ENCODE results near the gene RIBC2.
"Not testable (repeated sequence)": the region's sequence is repeated elsewhere in the genome, so short reads cannot be mapped to it uniquely, and the experiment has no call there.

Gene RIBC2

GRCh38 chr22:45450101-45450785 lies 36.8 kb downstream of the RIBC2 start:
- DNase-seq = no peak

GRCh38 chr22:45450921-45451651 lies 37.6 kb downstream of the RIBC2 start:
- no peak for DNase-seq

- DNase-seq = no peak
Measured at GRCh38 chr22:45451972-45452371, 38.5 kb downstream of the RIBC2 start.

GRCh38 chr22:45452565-45453379 lies 39.3 kb downstream of the RIBC2 start:
- DNase-seq = no peak

GRCh38 chr22:45453764-45454163 lies 40.3 kb downstream of the RIBC2 start:
- no peak for DNase-seq

GRCh38 chr22:45454275-45454674 lies 40.8 kb downstream of the RIBC2 start:
- no peak for DNase-seq

GRCh38 chr22:45455212-45455611 lies 41.7 kb downstream of the RIBC2 start:
- no peak for DNase-seq

GRCh38 chr22:45455621-45456020 lies 42.1 kb downstream of the RIBC2 start:
- no peak for DNase-seq

GRCh38 chr22:45456811-45457210 lies 43.3 kb downstream of the RIBC2 start:
- no peak for DNase-seq

GRCh38 chr22:45458532-45458931 lies 45.0 kb downstream of the RIBC2 start:
- DNase-seq = no peak

GRCh38 chr22:45459235-45459634 lies 45.7 kb downstream of the RIBC2 start:
- DNase-seq = no peak

GRCh38 chr22:45460288-45461109 lies 47.0 kb downstream of the RIBC2 start:
- DNase-seq = no peak

- DNase-seq = no peak
Measured at GRCh38 chr22:45462034-45462655, 48.7 kb downstream of the RIBC2 start.

- DNase-seq = not testable (repeated sequence)
Measured at GRCh38 chr22:45463691-45464090, 50.2 kb downstream of the RIBC2 start.

- no peak for DNase-seq
Measured at GRCh38 chr22:45465633-45466032, 52.1 kb downstream of the RIBC2 start.

- no peak for DNase-seq
Measured at GRCh38 chr22:45468872-45469271, 55.4 kb downstream of the RIBC2 start.

GRCh38 chr22:45469281-45470073 lies 56.0 kb downstream of the RIBC2 start:
- DNase-seq = no peak

- no peak for DNase-seq
Measured at GRCh38 chr22:45470871-45471270, 57.4 kb downstream of the RIBC2 start.

- no peak for DNase-seq
Measured at GRCh38 chr22:45472426-45472825, 58.9 kb downstream of the RIBC2 start.

- DNase-seq = no peak
Measured at GRCh38 chr22:45473626-45474237, 60.2 kb downstream of the RIBC2 start.
